ENCODE data around the gene ZBTB42. TPM values are rescaled to one million over a fixed set of nuclear protein-coding genes. Genes with fewer than 3 reads are reported as not detected.

The ZBTB42 gene
- total RNA-seq, 1 donor from 2014 or later, result 2.2 TPM

DNA sequence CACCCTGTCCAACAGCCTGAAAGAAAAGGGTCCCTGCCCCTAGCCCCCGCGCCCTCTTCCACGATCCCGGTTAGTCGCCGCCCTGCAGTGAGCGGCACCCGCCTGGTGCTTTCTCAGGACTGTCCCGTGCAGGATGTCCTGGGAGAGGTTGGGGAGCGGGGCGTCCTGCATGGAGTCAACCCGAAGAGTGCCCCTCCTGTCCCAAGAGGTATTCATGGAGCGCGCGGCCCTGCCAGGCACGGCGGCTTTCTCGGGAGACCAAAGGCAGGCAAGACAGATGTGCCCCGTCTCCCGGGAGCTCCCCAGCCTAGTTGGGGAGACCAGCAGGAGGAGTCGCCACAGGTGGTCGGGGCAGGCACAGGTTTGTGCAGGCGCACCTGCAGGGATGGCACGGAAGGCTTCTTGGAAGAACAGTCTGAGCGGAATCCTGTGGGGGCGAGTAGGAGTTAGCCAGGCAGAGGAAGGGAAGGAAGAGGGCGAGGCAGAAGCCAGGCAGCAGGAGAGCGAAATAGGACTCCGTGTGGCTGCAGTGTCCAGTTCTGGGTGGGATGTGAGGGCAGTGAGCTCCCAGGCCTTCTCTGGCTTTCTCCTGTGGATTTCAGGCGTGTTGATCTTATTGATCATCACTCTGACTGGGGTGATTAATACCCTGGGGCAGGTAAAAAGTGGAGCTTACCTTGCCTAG lies 47.2 kb upstream of the ZBTB42 start:
- H3K27me3 Mint-ChIP-seq (ENCODE audit: low read depth), result peaks cover 4% of the 10 kb centered on the region
- H3K4me3 Mint-ChIP-seq, result peak overlapping the region; percentile 97
- TF ChIP-seq, protein P1, sequence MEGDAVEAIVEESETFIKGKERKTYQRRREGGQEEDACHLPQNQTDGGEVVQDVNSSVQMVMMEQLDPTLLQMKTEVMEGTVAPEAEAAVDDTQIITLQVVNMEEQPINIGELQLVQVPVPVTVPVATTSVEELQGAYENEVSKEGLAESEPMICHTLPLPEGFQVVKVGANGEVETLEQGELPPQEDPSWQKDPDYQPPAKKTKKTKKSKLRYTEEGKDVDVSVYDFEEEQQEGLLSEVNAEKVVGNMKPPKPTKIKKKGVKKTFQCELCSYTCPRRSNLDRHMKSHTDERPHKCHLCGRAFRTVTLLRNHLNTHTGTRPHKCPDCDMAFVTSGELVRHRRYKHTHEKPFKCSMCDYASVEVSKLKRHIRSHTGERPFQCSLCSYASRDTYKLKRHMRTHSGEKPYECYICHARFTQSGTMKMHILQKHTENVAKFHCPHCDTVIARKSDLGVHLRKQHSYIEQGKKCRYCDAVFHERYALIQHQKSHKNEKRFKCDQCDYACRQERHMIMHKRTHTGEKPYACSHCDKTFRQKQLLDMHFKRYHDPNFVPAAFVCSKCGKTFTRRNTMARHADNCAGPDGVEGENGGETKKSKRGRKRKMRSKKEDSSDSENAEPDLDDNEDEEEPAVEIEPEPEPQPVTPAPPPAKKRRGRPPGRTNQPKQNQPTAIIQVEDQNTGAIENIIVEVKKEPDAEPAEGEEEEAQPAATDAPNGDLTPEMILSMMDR (conservative IDR thresholded peaks at IDR 0.05), result no peak
- H3K4me1 Mint-ChIP-seq, result peaks cover 26% of the 10 kb centered on the region
- H3K36me3 Mint-ChIP-seq (ENCODE audit: low read depth), result peaks cover 7% of the 10 kb centered on the region
- DNase-seq (ENCODE audit: low read depth, low spot score), result no peak
- H3K27ac Mint-ChIP-seq (ENCODE audit: unreplicated experiment), result peak overlapping the region; percentile 83
- no peaks in the 10 kb centered on the region for H3K9me3 Mint-ChIP-seq

DNA sequence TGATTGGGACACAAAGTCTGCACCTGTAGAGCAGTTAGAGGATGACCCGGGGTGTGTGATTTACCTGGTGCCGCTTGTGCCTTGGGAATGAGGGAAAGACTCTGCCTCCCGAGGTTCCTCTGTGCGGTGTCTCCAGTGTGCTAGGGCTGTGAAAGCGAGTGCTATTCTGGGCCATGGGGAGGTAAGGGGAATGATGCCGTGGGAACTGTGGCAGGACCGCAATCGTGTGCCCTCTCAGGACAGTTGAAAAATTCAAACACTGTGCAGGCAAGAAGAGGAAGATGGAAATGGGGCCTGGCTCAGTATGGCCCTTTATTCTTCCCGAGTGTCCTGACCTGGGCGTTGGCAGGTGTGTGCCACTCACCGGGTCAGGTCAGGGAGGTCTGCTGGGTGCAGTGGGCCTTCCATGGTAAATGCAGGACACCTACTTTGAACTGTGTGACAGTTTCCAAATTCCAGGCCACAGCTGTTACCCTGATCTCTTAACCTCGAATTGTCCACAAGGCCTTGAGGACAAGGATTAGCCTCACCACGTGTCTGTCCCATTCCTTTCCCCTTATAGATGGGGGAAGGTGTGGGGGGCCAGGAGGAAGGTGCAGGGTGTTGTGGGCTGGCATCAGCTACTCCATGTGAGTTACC lies 46.6 kb upstream of the ZBTB42 start:
- Mint-ChIP-seq H3K27me3 (ENCODE audit: low read depth) (peaks cover 4% of the 10 kb centered on the region), H3K27ac (ENCODE audit: unreplicated experiment) (no peak overlapping the region), H3K36me3 (ENCODE audit: low read depth) (peaks cover 7% of the 10 kb centered on the region), H3K4me3 (peak overlapping the region; percentile 97), H3K4me1 (peaks cover 26% of the 10 kb centered on the region), H3K9me3 (no peaks in the 10 kb centered on the region)
- TF ChIP-seq, protein P1 (conservative IDR thresholded peaks at IDR 0.05), result no peak
- DNase-seq (ENCODE audit: low read depth, low spot score), result no peak

DNA sequence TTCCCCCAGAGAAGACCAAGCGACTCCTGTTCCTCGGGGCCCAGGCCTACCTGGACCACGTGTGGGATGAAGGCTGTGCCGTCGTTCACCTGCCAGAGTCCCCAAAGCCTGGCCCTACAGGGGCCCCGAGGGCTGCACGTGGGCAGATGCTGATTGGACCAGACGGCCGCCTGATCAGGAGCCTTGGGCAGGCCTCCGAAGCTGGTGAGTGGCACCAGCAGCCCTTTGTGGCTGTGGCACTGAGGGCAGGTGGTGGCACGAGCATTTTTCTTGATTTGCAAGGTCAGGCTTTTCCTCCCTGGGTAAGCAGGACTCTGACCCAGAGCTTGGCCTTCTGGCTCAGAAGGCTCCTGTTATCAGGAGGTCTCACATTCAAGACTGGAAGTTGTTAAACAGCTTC lies 45.3 kb upstream of the ZBTB42 start:
- Mint-ChIP-seq H3K36me3 (ENCODE audit: low read depth) (peaks cover 4% of the 10 kb centered on the region), H3K27ac (ENCODE audit: unreplicated experiment) (no peak overlapping the region), H3K4me3 (peak overlapping the region; percentile 97), H3K27me3 (ENCODE audit: low read depth) (peaks cover 4% of the 10 kb centered on the region), H3K4me1 (peaks cover 25% of the 10 kb centered on the region), H3K9me3 (no peaks in the 10 kb centered on the region)
- TF ChIP-seq, protein P1 (conservative IDR thresholded peaks at IDR 0.05), result no peak
- no peak for DNase-seq (ENCODE audit: low read depth, low spot score)

DNA sequence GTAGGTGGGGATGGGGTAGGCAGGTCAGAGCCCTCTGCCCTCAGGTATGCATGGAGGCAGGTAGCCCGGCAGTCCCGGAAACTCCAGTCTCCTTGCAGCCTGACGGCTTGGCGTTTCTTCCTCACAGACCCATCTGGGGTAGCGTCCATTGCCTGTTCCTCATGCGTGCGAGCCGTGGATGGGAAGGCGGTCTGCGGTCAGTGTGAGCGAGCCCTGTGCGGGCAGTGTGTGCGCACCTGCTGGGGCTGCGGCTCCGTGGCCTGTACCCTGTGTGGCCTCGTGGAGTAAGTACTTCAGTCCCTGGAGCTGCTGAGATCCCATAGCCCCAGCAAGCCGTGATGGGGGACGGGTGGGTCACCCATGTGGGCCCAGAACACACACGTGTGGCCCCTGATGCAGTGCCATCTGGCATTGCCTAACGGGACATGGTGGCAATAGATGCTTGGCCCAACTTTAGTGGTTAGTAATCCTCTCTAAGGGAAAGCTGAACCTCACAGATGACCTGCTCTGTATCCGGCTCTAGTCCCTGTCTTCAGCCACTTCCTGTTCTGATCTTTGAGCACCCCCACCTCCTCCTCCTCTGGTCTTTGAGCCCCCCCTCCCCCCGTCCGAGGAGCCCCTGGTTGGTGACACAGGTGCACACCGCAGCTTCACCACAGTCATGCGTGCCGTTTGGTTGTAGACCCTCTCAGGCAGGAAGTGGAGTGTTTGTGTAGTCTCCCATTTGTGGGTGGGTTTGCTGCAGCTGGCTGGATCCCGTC lies 44.2 kb upstream of the ZBTB42 start:
- Mint-ChIP-seq H3K27me3 (ENCODE audit: low read depth) (peaks cover 4% of the 10 kb centered on the region), H3K27ac (ENCODE audit: unreplicated experiment) (no peak overlapping the region), H3K4me3 (peak overlapping the region; percentile 70), H3K36me3 (ENCODE audit: low read depth) (peaks cover 6% of the 10 kb centered on the region), H3K4me1 (peaks cover 25% of the 10 kb centered on the region), H3K9me3 (no peaks in the 10 kb centered on the region)
- TF ChIP-seq, protein P1 (conservative IDR thresholded peaks at IDR 0.05), result no peak
- DNase-seq (ENCODE audit: low read depth, low spot score), result no peak

DNA sequence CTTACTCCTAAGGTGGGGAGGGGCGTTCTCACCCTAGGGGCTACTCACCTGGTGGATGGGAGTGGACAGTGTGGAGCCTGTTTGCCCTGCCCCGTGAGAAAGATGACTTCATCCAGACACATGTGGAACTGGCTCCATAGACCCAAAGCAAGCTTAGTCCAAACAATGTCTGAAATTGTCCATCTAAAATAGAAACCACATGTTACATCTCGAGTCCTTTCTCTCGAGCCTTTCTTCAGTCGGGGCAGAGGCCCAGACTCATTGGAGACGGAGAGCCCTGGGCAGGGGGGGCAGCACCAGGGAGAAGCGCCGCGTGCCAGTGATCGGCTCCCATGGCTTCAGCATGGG lies 43.7 kb upstream of the ZBTB42 start:
- Mint-ChIP-seq H3K4me1 (peaks cover 25% of the 10 kb centered on the region), H3K27me3 (ENCODE audit: low read depth) (peaks cover 4% of the 10 kb centered on the region), H3K9me3 (no peaks in the 10 kb centered on the region), H3K4me3 (peak overlapping the region; percentile 12), H3K27ac (ENCODE audit: unreplicated experiment) (no peak overlapping the region), H3K36me3 (ENCODE audit: low read depth) (peaks cover 9% of the 10 kb centered on the region)
- DNase-seq (ENCODE audit: low read depth, low spot score), result no peak
- TF ChIP-seq, protein P1 (conservative IDR thresholded peaks at IDR 0.05), result no peak
